ENCODE measurements around the gene HECTD4.

DNA sequence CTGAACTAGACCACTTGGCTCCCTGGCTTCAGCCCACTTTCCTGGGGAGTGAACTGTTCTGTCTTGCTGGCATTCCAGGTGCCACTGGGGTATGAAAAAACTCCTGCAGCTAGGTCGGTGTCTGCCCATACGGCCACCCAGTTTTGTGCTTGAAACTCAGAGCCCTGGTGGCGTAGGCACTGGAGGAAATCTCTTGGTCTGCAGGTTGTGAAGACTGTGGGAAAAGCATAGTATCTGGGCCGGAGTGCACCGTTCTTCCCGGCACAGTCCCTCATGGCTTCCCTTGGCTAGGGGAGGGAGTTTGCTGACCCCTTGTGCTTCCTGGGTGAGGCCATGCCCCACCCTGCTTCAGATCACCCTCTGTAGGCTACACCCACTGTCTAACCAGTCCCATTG is 223.1 kb downstream of the HECTD4 start:
- TF ChIP-seq, protein P1, sequence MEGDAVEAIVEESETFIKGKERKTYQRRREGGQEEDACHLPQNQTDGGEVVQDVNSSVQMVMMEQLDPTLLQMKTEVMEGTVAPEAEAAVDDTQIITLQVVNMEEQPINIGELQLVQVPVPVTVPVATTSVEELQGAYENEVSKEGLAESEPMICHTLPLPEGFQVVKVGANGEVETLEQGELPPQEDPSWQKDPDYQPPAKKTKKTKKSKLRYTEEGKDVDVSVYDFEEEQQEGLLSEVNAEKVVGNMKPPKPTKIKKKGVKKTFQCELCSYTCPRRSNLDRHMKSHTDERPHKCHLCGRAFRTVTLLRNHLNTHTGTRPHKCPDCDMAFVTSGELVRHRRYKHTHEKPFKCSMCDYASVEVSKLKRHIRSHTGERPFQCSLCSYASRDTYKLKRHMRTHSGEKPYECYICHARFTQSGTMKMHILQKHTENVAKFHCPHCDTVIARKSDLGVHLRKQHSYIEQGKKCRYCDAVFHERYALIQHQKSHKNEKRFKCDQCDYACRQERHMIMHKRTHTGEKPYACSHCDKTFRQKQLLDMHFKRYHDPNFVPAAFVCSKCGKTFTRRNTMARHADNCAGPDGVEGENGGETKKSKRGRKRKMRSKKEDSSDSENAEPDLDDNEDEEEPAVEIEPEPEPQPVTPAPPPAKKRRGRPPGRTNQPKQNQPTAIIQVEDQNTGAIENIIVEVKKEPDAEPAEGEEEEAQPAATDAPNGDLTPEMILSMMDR (IDR thresholded peaks at IDR 0.05; ENCODE audit: low read depth, low read length, missing input control) = no peak
- no peak for TF ChIP-seq JUND (IDR thresholded peaks at IDR 0.05)
- TF ChIP-seq, protein P2, sequence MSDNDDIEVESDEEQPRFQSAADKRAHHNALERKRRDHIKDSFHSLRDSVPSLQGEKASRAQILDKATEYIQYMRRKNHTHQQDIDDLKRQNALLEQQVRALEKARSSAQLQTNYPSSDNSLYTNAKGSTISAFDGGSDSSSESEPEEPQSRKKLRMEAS (IDR thresholded peaks at IDR 0.05) = no peak
- no peak for TF ChIP-seq NR2F2 (IDR thresholded peaks at IDR 0.05)
- no peak for TF ChIP-seq HNF4A (conservative IDR thresholded peaks at IDR 0.05)
- TF ChIP-seq RXRA (IDR thresholded peaks at IDR 0.05) = no peak
- no peak for TF ChIP-seq SP1 (IDR thresholded peaks at IDR 0.05)

Measured in liver (tissue), 3 donors.